Uterus (tissue), 2 donors: ENCODE data around the gene RAPSN.

Source experiments
- POLR2A ChIP-seq, 2 donors: fragments of 450-650 bp; IDR thresholded peaks; one replicate each; pipeline ENCODE4 v1.6.1; 2016; ENCODE audit warnings: antibody characterized with exemption in 2 of 2, mild to moderate bottlenecking in 1 of 2, moderate library complexity in 1 of 2
- TF ChIP-seq, protein P1 (sequence below), 4 experiments: fragments of 200-600 bp in 2 of 4; fragments of 450-650 bp in 2 of 4; sonication (generic) in 2 of 4; IDR thresholded peaks; one replicate each; pipeline ENCODE4 v1.5.1; 2016 to 2019; ENCODE audit warnings: antibody characterized with exemption in 4 of 4, mild to moderate bottlenecking in 2 of 4, moderate library complexity in 1 of 4

- TF ChIP-seq, protein P1, sequence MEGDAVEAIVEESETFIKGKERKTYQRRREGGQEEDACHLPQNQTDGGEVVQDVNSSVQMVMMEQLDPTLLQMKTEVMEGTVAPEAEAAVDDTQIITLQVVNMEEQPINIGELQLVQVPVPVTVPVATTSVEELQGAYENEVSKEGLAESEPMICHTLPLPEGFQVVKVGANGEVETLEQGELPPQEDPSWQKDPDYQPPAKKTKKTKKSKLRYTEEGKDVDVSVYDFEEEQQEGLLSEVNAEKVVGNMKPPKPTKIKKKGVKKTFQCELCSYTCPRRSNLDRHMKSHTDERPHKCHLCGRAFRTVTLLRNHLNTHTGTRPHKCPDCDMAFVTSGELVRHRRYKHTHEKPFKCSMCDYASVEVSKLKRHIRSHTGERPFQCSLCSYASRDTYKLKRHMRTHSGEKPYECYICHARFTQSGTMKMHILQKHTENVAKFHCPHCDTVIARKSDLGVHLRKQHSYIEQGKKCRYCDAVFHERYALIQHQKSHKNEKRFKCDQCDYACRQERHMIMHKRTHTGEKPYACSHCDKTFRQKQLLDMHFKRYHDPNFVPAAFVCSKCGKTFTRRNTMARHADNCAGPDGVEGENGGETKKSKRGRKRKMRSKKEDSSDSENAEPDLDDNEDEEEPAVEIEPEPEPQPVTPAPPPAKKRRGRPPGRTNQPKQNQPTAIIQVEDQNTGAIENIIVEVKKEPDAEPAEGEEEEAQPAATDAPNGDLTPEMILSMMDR (IDR thresholded peaks at IDR 0.05): no peak
- TF ChIP-seq POLR2A (IDR thresholded peaks at IDR 0.05): no peak
Measured at GRCh38 chr11:47391711-47392432, 57.1 kb downstream of the RAPSN start.
